NCI-H1436 (cell line): ENCODE results near the gene IQGAP3.

ENCODE experiments used
- DNase-seq: peaks from one replicate; lab custom pipeline; 2025; lab: John Stamatoyannopoulos, UW

IQGAP3 gene

DNA sequence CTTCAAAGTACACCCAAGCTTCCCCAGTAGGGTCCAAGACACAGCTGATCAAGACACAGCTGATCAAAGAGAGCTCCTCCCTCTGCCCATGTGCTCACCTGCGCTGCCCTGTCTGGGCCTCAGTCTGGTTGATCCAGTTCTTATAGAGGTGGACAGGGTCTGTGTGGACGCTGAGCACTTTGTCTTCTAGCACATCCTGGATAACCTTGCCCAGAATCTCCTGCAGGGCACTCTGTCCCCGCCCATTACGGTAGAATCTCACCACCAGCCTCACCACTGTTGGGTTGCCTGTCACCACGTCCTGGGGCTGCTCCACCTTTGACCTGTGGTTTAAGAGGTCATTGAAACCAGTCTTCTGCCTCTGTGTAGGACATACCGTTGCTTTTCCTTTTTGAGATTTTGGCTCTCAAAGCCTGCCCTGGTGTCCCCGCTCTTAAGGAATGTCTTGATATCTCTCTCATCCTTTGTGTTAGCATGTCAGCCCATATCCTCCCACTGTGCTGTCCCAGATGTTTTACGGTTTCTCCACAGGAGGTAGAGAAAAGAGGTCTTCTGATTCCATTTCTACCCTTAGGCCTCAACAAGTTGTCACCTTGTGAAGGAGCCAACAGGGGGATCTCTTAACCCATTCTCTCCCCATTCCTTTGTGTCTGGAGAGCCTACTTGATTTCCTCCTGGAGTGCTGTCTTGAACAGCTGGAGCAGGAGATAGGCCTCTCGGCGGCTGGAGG lies 33.5 kb downstream of the IQGAP3 start:
- DNase-seq = no peak

DNA sequence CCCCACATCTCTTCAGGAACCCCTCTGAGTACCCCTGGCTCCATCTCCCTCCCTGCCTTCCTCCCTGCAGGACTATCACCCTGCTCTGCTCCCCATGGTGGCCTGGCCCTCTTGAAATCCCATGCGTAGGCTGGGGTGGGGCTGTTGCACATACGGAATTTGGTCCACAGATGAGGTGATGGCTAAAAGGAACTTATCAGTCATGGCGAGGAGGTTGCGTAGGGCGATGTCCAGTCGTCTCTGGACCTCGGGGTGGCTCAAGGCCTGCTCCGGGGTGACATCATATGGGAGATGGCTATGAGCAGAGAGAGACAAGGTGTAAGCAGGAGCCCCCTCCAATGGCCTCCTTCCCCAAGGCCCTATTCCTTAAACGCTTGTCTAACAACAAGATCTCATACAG lies 35.3 kb downstream of the IQGAP3 start:
- no peak for DNase-seq

DNA sequence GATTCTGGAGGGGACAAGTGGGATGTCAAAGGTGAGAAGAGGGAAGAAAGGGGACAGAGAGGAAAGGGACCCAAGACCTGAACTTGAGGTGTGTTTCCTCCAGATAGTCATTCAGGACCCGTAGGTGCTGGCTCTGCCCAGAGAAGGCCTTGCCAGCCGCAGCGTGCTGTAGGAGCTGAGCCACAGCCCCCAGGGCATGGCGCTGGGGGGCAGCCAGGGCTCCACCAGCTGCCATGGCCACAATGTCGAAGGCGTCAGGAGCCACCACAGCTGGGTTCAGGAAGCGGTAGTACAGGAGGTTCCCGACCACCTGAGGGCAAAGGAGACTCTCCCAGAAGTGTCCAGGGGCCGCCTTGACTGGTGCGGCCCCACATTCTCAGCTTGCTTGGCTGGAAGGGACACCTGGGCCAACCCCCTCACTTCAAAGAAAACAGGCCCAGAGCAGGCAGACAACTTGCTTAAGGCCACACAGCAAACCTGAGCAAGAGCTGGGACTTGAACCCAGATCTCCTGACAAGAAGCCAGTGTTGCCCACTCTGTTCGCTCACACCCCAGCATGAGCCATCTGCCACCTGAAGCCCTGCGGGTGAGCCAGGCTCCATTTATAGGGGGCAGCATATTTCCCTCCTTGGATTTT lies 37.8 kb downstream of the IQGAP3 start:
- DNase-seq = no peak

DNA sequence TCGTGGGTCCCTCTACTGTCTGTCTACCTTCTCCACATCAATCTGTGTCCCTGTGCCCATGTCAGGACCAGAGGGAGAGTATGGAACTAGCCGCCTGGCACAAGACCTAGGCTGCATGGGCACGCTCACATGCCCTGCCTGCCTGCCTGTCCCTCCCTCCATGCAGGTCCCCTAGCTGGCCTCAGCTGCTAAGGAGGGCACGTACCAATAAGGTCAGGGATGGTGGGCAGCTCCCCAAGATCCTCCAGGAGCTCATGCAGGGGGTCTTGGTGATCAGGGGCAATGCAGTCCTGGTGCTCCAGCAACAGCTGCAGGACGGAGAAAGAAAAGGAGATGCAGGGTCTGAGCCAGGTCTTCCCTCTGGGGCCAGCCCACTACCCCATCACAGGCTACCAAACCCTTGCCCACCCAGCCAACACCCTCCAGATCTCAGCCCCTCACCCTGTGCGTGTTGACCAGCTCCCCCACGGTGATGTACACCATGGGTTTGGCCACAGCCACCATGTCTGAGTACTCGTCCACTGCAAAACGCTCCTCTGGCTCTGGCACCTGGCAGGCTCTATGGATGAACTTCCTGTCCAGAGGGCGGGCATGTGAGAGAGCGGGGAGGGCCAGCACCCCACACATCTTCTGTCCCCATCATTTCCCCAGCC lies 38.7 kb downstream of the IQGAP3 start:
- DNase-seq = no peak

DNA sequence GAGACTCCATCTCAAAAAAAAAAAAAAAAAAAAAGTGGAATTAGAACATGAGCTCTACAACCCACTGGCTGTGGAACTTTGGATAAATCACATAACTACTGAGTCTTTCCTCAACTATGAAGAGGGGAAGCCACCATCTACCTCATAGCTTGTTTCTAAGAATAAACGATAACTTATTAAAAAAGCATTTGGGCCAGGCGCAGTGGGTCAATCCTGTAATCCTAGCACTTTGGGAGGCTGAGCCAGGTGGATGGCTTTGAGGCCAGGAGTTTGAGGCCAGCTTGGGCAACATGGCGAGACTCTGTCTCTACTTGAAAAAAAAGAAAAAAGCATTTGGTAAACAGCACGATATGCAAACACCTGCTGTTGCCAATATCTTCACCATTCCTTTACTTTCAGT lies 40.0 kb downstream of the IQGAP3 start:
- DNase-seq = no peak

DNA sequence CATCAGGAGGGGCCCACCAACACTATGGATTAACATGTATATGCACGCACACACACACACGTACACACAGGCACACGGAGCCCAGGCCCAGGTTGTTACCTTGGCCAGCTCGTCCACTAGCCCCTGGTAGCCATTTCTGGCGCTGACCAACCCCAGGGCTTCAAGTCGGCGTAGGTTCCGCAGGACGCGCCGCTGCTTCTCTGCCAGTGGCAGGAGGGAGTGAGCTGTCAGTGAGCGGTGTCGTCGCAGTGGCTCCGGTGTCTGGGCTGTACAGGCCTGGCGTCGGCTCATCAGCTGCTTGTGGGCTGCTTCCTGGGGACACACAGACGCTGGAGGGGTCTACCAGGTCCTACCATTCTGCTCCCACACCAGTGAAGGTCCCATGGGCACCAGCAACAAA lies 42.4 kb downstream of the IQGAP3 start:
- no peak for DNase-seq

DNA sequence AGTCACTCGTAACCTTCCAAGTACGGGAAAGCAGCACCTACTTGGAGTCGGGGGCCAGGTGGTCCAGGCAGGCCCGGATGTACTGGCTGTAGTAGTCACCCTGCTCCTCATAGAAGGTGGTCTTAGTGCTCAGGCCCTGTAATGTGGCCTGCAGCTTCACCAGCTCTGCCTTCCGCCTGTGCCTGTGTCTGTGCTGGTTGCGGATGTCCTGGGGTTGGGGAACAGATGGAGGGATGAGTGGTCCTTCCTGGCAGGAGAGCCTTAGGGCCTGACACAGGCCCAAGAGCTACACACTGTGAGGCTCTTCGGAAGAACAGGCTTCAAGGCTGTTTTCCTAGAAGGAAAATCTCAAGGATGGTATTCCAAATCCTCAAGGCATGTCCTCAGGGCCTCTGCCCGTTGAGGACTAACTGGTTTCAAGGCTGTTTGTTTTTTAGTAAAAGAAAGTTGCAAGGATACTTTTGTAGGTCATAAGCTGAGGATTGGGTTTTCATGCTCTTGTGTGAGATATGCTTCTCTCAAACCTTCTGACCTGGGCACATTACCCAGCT lies 43.4 kb downstream of the IQGAP3 start:
- no peak for DNase-seq

DNA sequence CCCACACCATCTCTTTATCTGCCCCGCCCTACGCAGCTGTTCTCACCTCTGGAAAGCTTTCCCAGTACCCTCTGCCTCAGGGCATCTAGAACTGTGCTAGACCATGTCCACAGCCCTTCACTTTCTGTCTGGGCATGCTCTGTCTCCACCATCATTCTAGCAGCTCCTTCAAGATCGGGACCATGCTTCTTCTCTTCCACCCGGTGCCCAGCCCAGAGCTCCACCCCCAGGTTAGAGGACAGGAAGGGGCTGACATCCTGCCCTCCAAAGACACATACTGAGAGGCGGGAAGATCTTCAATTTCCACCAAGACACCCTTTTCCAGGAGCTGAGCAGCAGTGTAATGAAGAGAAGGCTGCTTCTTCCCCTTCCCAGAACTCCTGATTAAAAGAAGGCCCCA lies 44.1 kb downstream of the IQGAP3 start:
- no peak for DNase-seq

DNA sequence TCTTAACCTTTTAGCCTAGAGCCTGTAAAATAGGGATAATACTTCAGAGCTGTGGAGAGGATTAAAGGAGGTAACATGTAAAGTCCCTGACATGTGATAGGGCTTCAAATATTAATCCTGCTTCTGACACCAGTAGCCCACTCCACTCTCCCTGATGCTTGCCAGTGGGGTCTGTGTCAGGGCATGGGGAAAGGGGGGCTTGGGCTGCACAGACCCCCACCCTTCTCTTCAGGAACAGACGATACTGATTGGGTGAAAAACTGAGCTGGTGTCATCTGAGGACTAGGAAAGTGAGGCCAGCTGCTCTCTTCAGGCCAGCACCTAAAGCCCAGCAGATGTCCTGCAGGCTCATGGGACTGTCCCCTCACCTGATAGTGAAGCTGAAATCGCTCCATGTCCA lies 44.8 kb downstream of the IQGAP3 start:
- DNase-seq = no peak

DNA sequence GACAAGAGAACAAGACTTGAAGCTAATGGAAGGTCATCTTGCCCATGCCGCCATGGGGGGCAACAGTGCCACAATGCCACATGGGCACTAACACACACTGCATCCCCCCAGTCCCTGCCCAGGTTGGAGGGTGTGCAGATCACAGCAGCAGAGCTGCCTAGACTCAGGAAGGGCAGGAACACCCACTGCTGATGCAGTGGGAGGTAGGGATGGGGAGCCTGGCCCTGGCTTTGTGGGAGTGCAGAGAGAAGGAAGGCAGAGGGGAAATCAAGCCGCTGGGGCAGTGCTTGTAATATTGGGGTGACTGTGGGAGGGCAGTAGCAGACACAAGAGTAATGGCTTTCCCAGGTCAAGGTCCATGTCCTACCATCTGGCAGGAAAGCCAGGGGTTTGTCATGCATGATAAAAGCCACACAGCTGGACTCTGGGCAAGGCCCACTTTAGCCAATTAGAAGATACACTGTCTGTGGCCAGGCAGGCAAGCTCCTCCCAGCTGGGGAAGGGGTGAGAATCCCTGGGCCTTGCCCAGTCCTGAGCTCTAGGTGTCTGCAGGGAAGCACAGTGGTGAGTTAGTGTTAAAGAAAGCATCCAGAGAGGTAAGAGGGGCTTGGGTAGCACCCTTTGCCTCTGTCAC lies 46.4 kb downstream of the IQGAP3 start:
- DNase-seq = no peak

DNA sequence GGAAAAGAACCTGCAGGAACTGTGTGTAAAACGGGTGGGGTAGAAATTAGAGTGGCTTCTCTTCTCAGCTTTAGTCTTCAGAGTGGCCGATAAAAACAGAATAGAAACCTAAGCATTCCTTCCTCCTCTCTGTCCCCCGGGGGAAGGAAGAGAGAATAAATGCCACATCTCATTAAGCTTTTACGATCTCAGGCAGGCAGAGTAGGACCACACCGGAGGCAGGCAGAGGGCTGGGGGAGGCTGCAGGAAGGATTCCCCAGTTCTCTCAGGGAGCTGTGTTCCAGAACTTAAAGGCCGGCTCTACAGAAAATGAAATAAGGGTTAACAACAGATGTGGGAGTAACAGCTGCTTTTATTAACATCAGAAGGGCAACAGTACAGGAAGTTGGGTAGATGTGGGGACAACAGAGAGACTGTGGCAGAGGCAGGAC lies 47.3 kb downstream of the IQGAP3 start:
- no peak for DNase-seq

DNA sequence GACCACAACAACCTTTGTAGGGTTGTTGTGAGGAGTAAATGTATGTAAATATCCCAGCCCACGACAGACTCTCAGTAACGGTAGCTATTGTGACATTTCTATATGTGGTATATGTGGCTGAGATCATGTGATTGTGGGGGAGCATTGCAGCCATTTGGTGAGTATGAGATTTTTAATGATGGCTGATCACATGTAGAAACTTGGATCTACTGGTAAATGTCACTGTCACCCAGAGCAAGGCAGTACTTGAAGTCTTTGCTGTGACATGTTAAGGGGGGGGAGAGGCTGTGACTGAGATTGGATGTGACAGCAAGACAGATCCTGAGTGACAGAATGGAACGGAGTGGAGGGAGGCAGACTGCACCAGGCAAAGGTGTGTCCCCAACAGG lies 47.9 kb downstream of the IQGAP3 start:
- DNase-seq = no peak

DNA sequence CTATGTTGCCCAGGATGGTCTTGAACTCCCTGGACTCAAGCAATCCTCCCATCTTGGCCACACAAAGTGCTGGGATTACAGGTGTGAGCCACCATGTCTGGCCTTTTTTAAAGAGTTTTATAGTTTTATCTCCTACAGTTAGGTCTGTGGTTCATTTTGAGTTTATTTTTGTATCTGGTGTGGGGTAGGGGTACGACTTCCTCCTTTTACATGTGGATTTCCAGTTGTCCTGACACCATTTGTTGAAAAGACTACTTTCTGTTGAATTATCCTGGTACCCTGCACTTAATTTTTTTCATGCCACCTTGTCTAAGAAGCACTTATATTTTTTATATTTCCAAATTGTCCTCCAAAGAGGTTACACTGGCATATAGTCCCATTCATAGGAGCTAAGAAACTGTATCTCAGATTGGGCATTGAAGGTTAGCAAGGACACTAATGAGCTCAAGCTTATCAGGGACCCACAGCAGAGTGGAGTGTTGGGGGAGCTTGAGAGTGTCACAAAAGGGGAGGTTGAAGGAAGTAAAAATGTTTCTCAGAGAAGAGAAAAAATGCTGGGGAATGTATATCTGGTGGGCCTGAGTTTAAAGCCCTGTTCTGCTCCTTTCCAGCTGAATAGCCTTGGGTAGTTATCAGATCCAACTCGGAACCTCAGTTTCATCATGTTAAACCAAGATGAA lies 48.4 kb downstream of the IQGAP3 start:
- no peak for DNase-seq

DNA sequence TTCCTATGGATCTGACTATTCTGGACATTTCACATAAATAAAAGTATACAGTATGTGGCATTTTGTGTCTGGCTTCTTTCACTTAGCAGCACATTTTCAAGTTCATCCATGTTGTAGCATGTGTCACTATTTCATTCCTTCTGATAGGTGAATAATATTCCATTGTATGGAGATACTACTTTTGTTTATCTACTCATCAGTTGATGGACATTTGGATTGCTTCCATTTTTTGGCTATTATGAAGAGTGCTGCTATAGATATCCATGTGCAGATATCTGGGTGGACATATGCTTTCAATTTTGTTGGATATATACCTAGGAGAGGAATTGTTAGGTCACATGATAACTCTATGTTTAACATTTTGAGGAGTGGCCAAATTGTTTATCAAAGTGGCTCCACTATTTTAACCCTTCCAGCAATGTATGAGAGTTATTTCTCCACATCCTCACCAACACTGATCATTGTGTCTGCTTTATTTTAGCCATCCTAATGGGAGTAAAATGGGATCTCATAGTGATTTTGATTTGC lies 49.9 kb downstream of the IQGAP3 start:
- DNase-seq = no peak

DNA sequence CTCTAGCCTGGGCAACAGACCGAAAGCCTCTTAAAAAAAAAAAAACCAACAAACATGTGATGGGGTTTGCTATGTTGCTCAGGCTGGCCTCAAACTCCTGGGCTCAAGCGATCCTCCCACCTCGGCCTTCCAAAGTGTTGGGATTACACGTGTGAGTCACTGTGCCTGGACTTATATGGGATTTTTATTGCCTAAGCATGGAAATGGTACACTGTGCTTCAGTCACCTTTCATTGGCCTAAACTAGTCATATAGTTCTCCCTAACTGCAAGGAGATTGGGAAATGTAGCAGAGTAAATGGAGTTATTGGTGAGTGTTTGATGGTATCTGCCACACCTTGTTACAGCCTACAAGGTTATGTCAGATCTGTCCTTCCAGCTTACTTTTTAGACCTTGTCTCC lies 54.6 kb downstream of the IQGAP3 start:
- DNase-seq = no peak

DNA sequence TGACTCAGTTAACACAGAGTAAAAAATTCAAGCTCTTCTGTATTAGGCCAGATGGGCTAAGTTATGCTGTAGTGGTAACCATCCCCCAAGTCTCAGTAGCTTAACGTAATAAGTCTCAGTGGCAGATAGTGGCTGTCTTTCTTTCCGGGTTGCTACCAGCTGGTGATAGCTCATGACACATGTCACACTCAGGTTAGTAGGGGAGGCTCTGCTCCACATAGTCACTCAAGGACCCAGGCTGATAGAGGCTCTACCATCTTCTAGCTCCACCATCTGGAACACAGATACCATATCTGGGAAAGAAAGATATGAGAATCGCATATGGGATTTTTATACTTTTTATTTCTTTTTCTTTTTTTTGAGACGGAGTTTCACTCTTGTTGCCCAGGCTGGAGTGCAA lies 55.5 kb downstream of the IQGAP3 start:
- DNase-seq = no peak

DNA sequence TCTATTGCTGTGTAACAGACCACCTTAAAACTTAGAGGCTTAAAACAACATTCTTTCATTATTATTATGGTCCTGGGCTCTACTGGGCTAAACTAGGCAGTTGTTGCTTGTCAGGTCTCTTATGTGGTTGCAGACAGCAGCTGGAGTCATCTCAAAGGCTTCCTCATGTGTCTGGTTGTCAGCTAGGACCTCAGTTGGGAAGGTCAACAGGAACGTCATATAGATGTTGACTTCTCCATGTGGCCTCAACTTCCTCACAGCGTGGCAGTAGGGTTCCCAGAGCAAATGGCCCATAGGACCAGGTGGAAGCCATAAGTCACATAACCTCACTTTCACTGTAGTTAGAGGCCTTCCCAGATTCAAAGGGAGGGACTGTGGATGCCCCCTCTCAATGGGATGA lies 56.4 kb downstream of the IQGAP3 start:
- no peak for DNase-seq

DNA sequence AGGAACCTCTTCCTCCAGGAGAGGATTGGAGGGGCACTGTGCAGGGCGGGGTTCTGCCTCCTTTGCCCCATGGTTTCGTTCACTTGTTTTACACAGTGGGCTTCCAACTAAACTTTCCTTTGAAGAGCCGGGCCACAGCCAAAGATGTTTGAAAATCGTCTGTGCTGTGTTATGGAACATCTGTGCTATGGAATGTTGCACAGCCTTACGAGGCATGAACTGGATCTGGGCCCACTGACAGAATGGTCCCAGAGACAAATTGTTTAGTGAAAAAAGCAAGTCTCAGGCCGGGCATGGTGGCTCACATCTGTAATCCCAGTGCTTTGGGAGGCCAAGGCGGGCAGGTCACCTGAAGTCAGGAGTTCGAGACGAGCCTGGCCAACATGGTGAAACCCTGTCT lies 59.2 kb downstream of the IQGAP3 start:
- no peak for DNase-seq

DNA sequence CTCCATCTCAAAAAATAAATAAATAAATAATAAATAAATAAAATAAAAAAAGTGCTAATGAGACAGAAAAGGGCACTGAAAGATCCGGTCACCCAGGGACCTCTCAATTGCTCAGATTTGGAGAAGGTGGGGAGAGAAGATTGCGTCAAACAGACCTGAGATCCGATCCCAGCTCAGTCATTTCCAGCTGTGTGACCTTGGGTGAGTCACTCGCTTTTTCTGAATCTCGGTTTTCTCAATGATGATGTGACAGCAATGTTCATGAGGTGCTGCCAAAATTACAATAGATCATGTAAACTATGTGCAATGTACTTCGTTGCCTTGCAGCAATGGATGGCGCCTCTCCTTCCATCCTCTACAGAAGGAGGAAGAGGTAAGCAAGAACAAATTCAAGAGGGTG lies 60.7 kb downstream of the IQGAP3 start:
- no peak for DNase-seq

DNA sequence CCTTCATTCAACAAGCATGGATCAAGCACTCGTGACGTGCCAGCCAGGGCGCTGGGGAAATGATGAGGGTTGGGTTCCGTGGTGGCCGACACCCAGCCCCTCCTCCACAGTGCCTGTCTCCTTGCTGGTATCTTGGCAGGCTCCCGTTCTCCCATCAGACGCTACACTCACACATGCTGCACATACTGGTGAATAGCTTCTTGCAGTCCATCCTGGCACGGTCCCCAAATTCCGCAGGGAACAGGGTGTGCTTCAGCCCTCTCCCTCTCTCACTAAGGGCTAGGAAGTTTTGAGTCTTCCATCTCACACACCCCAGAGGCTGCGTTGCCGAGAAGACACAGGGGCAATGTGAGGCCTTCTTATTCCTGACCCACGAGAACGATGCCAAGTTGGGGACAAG lies 61.7 kb downstream of the IQGAP3 start:
- no peak for DNase-seq

DNA sequence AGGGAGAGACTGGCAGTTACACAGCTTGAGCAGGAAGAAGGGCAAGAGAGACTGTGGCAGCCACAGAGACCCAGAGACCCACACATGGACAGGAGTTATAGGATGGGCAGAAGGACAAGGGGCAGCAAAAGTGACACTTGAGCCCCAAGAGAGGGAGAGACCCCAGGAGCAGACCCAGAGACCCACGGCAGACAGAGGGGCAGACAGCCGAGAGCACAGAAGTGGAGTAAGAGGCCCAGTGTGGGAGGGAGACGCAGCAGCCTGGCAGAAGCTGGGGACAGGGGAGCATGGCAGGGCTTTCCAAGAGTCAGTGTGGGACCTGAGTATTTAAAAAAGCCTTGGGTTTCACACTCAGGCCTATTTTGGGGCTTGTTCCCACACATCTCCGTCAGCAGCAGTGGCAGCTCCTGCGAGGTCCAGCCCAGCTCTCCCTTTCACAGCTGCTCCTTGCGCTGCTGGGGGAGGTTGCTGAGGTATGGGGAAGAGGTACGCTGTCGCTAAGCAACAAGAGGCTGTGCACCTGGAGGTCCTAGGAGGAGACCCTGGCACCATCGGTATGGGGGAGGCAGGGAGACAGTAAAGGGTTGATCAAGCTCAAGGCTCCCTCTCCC lies 62.8 kb downstream of the IQGAP3 start:
- no peak for DNase-seq

DNA sequence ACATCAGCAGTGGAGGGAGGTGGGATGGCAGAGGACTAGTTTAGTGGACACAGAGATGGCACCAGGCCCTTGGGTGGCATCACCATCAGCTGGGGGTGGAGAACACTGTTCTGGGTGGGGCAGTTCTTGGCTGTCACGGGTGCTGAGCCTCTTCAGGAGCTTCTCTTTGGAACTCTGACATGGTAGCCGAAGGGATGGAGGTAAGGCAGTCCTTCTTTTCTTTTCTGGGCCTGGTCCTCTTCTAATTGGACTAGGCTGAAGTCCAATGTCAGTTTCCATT lies 63.5 kb downstream of the IQGAP3 start:
- no peak for DNase-seq
